Neuronal stem cell (in vitro differentiated cells): Measurements from ENCODE around the gene SNUPN. TPM values are rescaled to one million over a fixed set of nuclear protein-coding genes. Genes with fewer than 3 reads are reported as not detected.

Experiments
- DNase-seq: peaks from one replicate; pipeline ENCODE4 v3.0.0-alpha.2; 2013; ENCODE audit warnings: low spot score
- H2AFZ ChIP-seq: one replicate; pipeline ENCODE4 v1.6.1; 2013; ENCODE audit warnings: mild to moderate bottlenecking, low read length, inconsistent platforms
- H2AK5ac ChIP-seq: 2 replicates; pipeline ENCODE4 v1.6.1; 2013; ENCODE audit warnings: low read depth, mild to moderate bottlenecking, inconsistent platforms, low read length, moderate library complexity, mixed read lengths
- H2BK120ac ChIP-seq: 2 replicates; pipeline ENCODE4 v1.6.1; 2013; ENCODE audit warnings: low read depth, mild to moderate bottlenecking, inconsistent platforms, low read length, moderate library complexity, mixed read lengths
- H2BK12ac ChIP-seq: one replicate; pipeline ENCODE4 v1.6.1; 2013; ENCODE audit warnings: low read length, inconsistent platforms
- H2BK15ac ChIP-seq: 2 replicates; pipeline ENCODE4 v1.6.1; 2013; ENCODE audit warnings: mild to moderate bottlenecking, low read length, inconsistent platforms, mixed read lengths
- H2BK5ac ChIP-seq: one replicate; pipeline ENCODE4 v1.6.1; 2013; ENCODE audit warnings: inconsistent platforms, mild to moderate bottlenecking, low read length, moderate library complexity
- H3K14ac ChIP-seq: one replicate; pipeline ENCODE4 v1.6.1; 2013; ENCODE audit warnings: low read length, inconsistent platforms
- H3K18ac ChIP-seq: 2 replicates; pipeline ENCODE4 v1.6.1; 2013; ENCODE audit warnings: low read length, inconsistent platforms
- H3K23ac ChIP-seq: 2 replicates; pipeline ENCODE4 v1.6.1; 2013; ENCODE audit warnings: low read depth, mild to moderate bottlenecking, mixed read lengths, low read length, inconsistent platforms; ENCODE audit not compliant: poor library complexity
- H3K27ac ChIP-seq: replicated peaks from 3 replicates; pipeline ENCODE4 v1.5.1; 2013; ENCODE audit warnings: low read length, inconsistent platforms
- H3K27me3 ChIP-seq, 3 experiments: 2 replicates each; pipeline ENCODE4 v1.6.1; 2013; ENCODE audit warnings: low read length in 3 of 3, mild to moderate bottlenecking in 2 of 3, inconsistent platforms in 1 of 3, low read depth in 1 of 3, mixed read lengths in 1 of 3, moderate library complexity in 1 of 3; ENCODE audit not compliant: control insufficient read depth in 3 of 3, insufficient read depth in 3 of 3
- H3K36me3 ChIP-seq, 2 donors: replicated peaks in 1 of 2; 2 replicates each; pipeline ENCODE4 v1.6.1; 2013; ENCODE audit warnings: low read length in 2 of 2; ENCODE audit not compliant: control insufficient read depth in 2 of 2, insufficient read depth in 2 of 2
- H3K4ac ChIP-seq: 2 replicates; pipeline ENCODE4 v1.6.1; 2013; ENCODE audit warnings: inconsistent platforms, mild to moderate bottlenecking, low read length, moderate library complexity
- H3K4me1 ChIP-seq, 2 donors: 1 replicate in 1 of 2; 2 replicates in 1 of 2; pipeline ENCODE4 v1.6.1; 2013; ENCODE audit warnings: low read length in 2 of 2, low read depth in 1 of 2; ENCODE audit not compliant: control insufficient read depth in 2 of 2, insufficient read depth in 1 of 2
- H3K4me2 ChIP-seq: one replicate; pipeline ENCODE4 v1.6.1; 2013; ENCODE audit warnings: mild to moderate bottlenecking, low read length, inconsistent platforms; ENCODE audit not compliant: insufficient read depth, poor library complexity, severe bottlenecking
- H3K4me3 ChIP-seq, 2 donors: 2 replicates each; pipeline ENCODE4 v1.5.1; 2013; ENCODE audit warnings: low read length in 2 of 2, mild to moderate bottlenecking in 2 of 2, inconsistent platforms in 1 of 2, moderate library complexity in 1 of 2
- H3K79me1 ChIP-seq: one replicate; pipeline ENCODE4 v1.6.1; 2013; ENCODE audit warnings: low read depth, mild to moderate bottlenecking, inconsistent platforms, low read length, moderate library complexity
- H3K9ac ChIP-seq: one replicate; pipeline ENCODE4 v1.6.1; 2013; ENCODE audit warnings: mild to moderate bottlenecking, low read depth, low read length, inconsistent platforms; ENCODE audit not compliant: poor library complexity
- H3K9me3 ChIP-seq, 2 donors: replicated peaks in 1 of 2; 2 replicates each; pipeline versions ENCODE3 to v1.6.1; 2013; ENCODE audit warnings: low read length in 2 of 2, mild to moderate bottlenecking in 2 of 2, inconsistent platforms in 1 of 2, low read depth in 1 of 2, mixed read lengths in 1 of 2, moderate library complexity in 1 of 2; ENCODE audit not compliant: control insufficient read depth in 2 of 2, insufficient read depth in 1 of 2
- H4K8ac ChIP-seq: one replicate; pipeline ENCODE4 v1.6.1; 2013; ENCODE audit warnings: low read depth, mild to moderate bottlenecking, inconsistent platforms, low read length, moderate library complexity
- H4K91ac ChIP-seq: one replicate; pipeline ENCODE4 v1.6.1; 2013; ENCODE audit warnings: low read length, low read depth, mild to moderate bottlenecking, inconsistent platforms; ENCODE audit not compliant: poor library complexity
- WGBS, 2 donors: extraction: QIAGEN DNeasy Blood & Tissue Kit; methylation state at CpG; one replicate each; pipeline ENCODE4 v1.1.7; 2013; ENCODE audit warnings: missing lambda C conversion rate in 2 of 2, mixed read lengths in 1 of 2; ENCODE audit not compliant: insufficient read length in 2 of 2, insufficient replicate concordance in 1 of 2; ENCODE audit errors: extremely low coverage in 2 of 2; 5-methylcytosine and 5-hydroxymethylcytosine counted together
- polyA plus RNA-seq, 2 experiments: library from polyadenylated mRNA; stranded (reverse); fragments of 200-250 nt; gene quantifications; one replicate each; pipeline ENCODE4 v1.2.3, GENCODE V29; 2013

SNUPN gene
- 15.5 TPM for polyA plus RNA-seq (2013, experiment 1 of 2)
- 14.9 TPM for polyA plus RNA-seq (2013, experiment 2 of 2)

GRCh38 chr15:75625542-75626347, at the start of gene SNUPN:
TSS of gene SNUPN (minus strand) at chr15:75625725. CDS start at chr15:75621051, 4,674 bp downstream.
- H2BK15ac ChIP-seq, result peak within 1 kb of the TSS; percentile 99
- H4K91ac ChIP-seq, result peak within 1 kb of the TSS; percentile 79
- H4K8ac ChIP-seq, result peak within 1 kb of the TSS; percentile 82
- H3K4ac ChIP-seq, result peak within 1 kb of the TSS; percentile 11
- WGBS, 2 donors, result no CpG with 5 or more reads among the region's 47 CpGs
- peak within 1 kb of the TSS; percentile 98 for H2AFZ ChIP-seq
- peak within 1 kb of the TSS; percentile 69 for H3K4me2 ChIP-seq
- no peaks in the 10 kb centered on the region for H3K79me1 ChIP-seq
- H2AK5ac ChIP-seq, result peak within 1 kb of the TSS; percentile 9
- peak within 1 kb of the TSS; percentile 72 to 100 for H3K4me3 ChIP-seq
- no peaks in the 10 kb centered on the region for H3K27me3 ChIP-seq
- peak within 1 kb of the TSS; percentile 100 for H3K18ac ChIP-seq
- H2BK12ac ChIP-seq, result peak within 1 kb of the TSS; percentile 16
- H3K9ac ChIP-seq, result peak within 1 kb of the TSS; percentile 94
- peak within 1 kb of the TSS; percentile 93 for H3K27ac ChIP-seq
- peaks cover 0 to 2% of the 10 kb centered on the region in 2 donors for H3K4me1 ChIP-seq
- peak within 1 kb of the TSS; percentile 90 for H3K14ac ChIP-seq
- peak within 1 kb of the TSS; percentile 83 for H2BK5ac ChIP-seq
- H3K36me3 ChIP-seq, result peaks cover 0 to 3% of the 10 kb centered on the region in 2 donors
- peak within 1 kb of the TSS; percentile 97 for H3K23ac ChIP-seq
- no peaks in the 10 kb centered on the region for H3K9me3 ChIP-seq
- H2BK120ac ChIP-seq, result no peak within 1 kb of the TSS
- peak; percentile 92 for DNase-seq

GRCh38 chr15:75674366-75674765, 48.8 kb upstream of the SNUPN start:
- Histone ChIP-seq H2BK12ac (no peak overlapping the region), H3K4me3 (no peak overlapping the region), H4K8ac (no peak overlapping the region), H3K4me1 (peaks cover 9 to 26% of the 10 kb centered on the region in 2 donors), H4K91ac (no peak overlapping the region), H3K9me3 (no peaks in the 10 kb centered on the region), H3K27me3 (no peaks in the 10 kb centered on the region), H3K9ac (no peak overlapping the region), H3K4me2 (no peak overlapping the region), H3K27ac (no peak overlapping the region), H3K36me3 (no peaks in the 10 kb centered on the region), H3K18ac (no peak overlapping the region), H3K4ac (no peak overlapping the region), H3K14ac (no peak overlapping the region), H3K23ac (no peak overlapping the region), H2BK120ac (no peak overlapping the region), H2BK15ac (no peak overlapping the region), H3K79me1 (no peaks in the 10 kb centered on the region), H2AK5ac (peak overlapping the region; percentile 41), H2BK5ac (no peak overlapping the region), H2AFZ (no peak overlapping the region)
- no CpG with 5 or more reads among the region's 8 CpGs for WGBS, 2 donors
- no peak for DNase-seq

GRCh38 chr15:75673426-75674235, 48.1 kb upstream of the SNUPN start:
- Histone ChIP-seq H3K27ac (no peak overlapping the region), H4K8ac (no peak overlapping the region), H3K4ac (no peak overlapping the region), H2AFZ (no peak overlapping the region), H3K36me3 (no peaks in the 10 kb centered on the region), H4K91ac (no peak overlapping the region), H3K4me3 (no peak overlapping the region), H2BK15ac (no peak overlapping the region), H3K18ac (peak overlapping the region; percentile 68), H3K14ac (no peak overlapping the region), H3K9me3 (no peaks in the 10 kb centered on the region), H3K27me3 (no peaks in the 10 kb centered on the region), H3K23ac (peak overlapping the region; percentile 27), H2AK5ac (peak overlapping the region; percentile 51), H2BK12ac (no peak overlapping the region), H3K9ac (no peak overlapping the region), H3K4me1 (peaks cover 9 to 26% of the 10 kb centered on the region in 2 donors), H2BK120ac (no peak overlapping the region), H2BK5ac (peak overlapping the region; percentile 30), H3K79me1 (no peaks in the 10 kb centered on the region), H3K4me2 (no peak overlapping the region)
- DNase-seq, result no peak
- WGBS, 2 donors, result no CpG with 5 or more reads among the region's 10 CpGs
